Neural cell (in vitro differentiated cells): Measurements from ENCODE around the gene SMARCAD1. TPM values are rescaled to one million over a fixed set of nuclear protein-coding genes. Genes with fewer than 3 reads are reported as not detected.

ENCODE experiments used
- H2AFZ ChIP-seq: fragments of 200-600, 300-800 bp; sonication (generic), shearing (Covaris generic); 2 replicates; pipeline ENCODE4 v1.6.0; 2014; ENCODE audit warnings: low read depth, mild to moderate bottlenecking, antibody characterized with exemption, low read length, moderate library complexity
- H3F3A ChIP-seq: fragments of 200-600 bp; shearing (Covaris generic); 2 replicates; pipeline ENCODE4 v1.6.1; 2016; ENCODE audit warnings: mild to moderate bottlenecking, moderate library complexity, mixed read lengths, antibody characterized with exemption, low read length; ENCODE audit not compliant: insufficient read depth, poor library complexity, severe bottlenecking
- H3K27ac ChIP-seq: fragments of 200-600, 300-800 bp; sonication (generic), shearing (Covaris generic); 2 replicates; pipeline ENCODE4 v1.5.1; 2014; ENCODE audit warnings: mild to moderate bottlenecking, low read length, moderate library complexity
- H3K27me3 ChIP-seq: fragments of 300-800, 200-600 bp; sonication (generic), shearing (Covaris generic); 2 replicates; pipeline ENCODE4 v1.6.0; 2014; ENCODE audit warnings: mild to moderate bottlenecking, low read depth, low read length, moderate library complexity; ENCODE audit not compliant: insufficient read depth
- H3K36me3 ChIP-seq: fragments of 300-800, 200-600 bp; sonication (generic), shearing (Covaris generic); 2 replicates; pipeline ENCODE4 v1.5.1; 2014; ENCODE audit warnings: mild to moderate bottlenecking, antibody characterized with exemption, low read length, moderate library complexity; ENCODE audit not compliant: insufficient read depth
- H3K4me2 ChIP-seq: fragments of 300-800, 200-600 bp; sonication (generic), shearing (Covaris generic); 2 replicates; pipeline ENCODE4 v1.6.0; 2014; ENCODE audit warnings: mild to moderate bottlenecking, low read length
- H3K4me3 ChIP-seq: fragments of 300-800, 200-600 bp; sonication (generic), shearing (Covaris generic); 2 replicates; pipeline ENCODE4 v1.5.1; 2014; ENCODE audit warnings: mild to moderate bottlenecking, low read length, moderate library complexity
- H3K79me2 ChIP-seq: fragments of 200-600 bp; shearing (Covaris generic); replicated peaks from 2 replicates; pipeline ENCODE4 v1.6.0; 2014; ENCODE audit warnings: mild to moderate bottlenecking, low read length, moderate library complexity; ENCODE audit not compliant: insufficient read depth
- H3K9ac ChIP-seq: fragments of 300-800, 200-600 bp; sonication (generic), shearing (Covaris generic); 2 replicates; pipeline ENCODE4 v1.6.1; 2016; ENCODE audit warnings: mild to moderate bottlenecking, low read length, mixed read lengths
- H3K9me2 ChIP-seq: fragments of 200-600 bp; shearing (Covaris generic); 2 replicates; pipeline ENCODE4 v1.6.1; 2016; ENCODE audit warnings: mild to moderate bottlenecking, low read length, mixed read lengths; ENCODE audit not compliant: insufficient read depth
- H3K9me3 ChIP-seq: fragments of 200-600, 300-800 bp; sonication (generic), shearing (Covaris generic); 2 replicates; pipeline ENCODE4 v1.6.1; 2016; ENCODE audit warnings: mild to moderate bottlenecking, mixed run types, low read length, moderate library complexity, mixed read lengths
- H4K20me1 ChIP-seq: fragments of 200-600 bp; shearing (Covaris generic); 2 replicates; pipeline ENCODE4 v1.6.1; 2016; ENCODE audit warnings: mild to moderate bottlenecking, mixed run types; ENCODE audit not compliant: insufficient read depth
- CTCF ChIP-seq: fragments of 450-650 bp; IDR thresholded peaks from 2 replicates; pipeline ENCODE4 v1.5.1; 2014; ENCODE audit warnings: antibody characterized with exemption, mild to moderate bottlenecking, moderate library complexity; ENCODE audit not compliant: poor library complexity, severe bottlenecking
- EP300 ChIP-seq: fragments of 450-650 bp; conservative IDR thresholded peaks from 2 replicates; pipeline ENCODE4 v1.6.1; 2014; ENCODE audit warnings: antibody characterized with exemption, mild to moderate bottlenecking, moderate library complexity; ENCODE audit not compliant: poor library complexity, severe bottlenecking
- EZH2 ChIP-seq: fragments of 200-600, 300-800 bp; shearing (Covaris generic), sonication (generic); IDR thresholded peaks from 2 replicates; pipeline ENCODE4 v1.6.1; 2014; ENCODE audit warnings: antibody characterized with exemption, low read length, borderline replicate concordance, mild to moderate bottlenecking; ENCODE audit not compliant: insufficient read depth, poor library complexity, severe bottlenecking
- MXI1 ChIP-seq: fragments of 450-650 bp; conservative IDR thresholded peaks from 2 replicates; pipeline ENCODE4 v1.6.1; 2014; ENCODE audit warnings: antibody characterized with exemption, mild to moderate bottlenecking; ENCODE audit not compliant: poor library complexity, severe bottlenecking
- POLR2AphosphoS5 ChIP-seq: IDR thresholded peaks from 2 replicates; pipeline ENCODE4 v1.6.1; 2012
- RAD21 ChIP-seq: fragments of 450-650 bp; conservative IDR thresholded peaks from 2 replicates; pipeline ENCODE4 v1.6.1; 2014; ENCODE audit warnings: antibody characterized with exemption, mild to moderate bottlenecking, moderate library complexity
- REST ChIP-seq: IDR thresholded peaks from 2 replicates; pipeline ENCODE4 v1.6.1; 2012; ENCODE audit warnings: borderline replicate concordance
- SMC3 ChIP-seq: fragments of 450-650 bp; conservative IDR thresholded peaks from 2 replicates; pipeline ENCODE4 v1.6.1; 2014; ENCODE audit warnings: antibody characterized with exemption, mild to moderate bottlenecking, moderate library complexity; ENCODE audit not compliant: poor library complexity
- TAF1 ChIP-seq: IDR thresholded peaks from 2 replicates; pipeline ENCODE4 v1.6.1; 2012; ENCODE audit warnings: low read depth
- polyA plus RNA-seq: library from polyadenylated mRNA; depleted of rRNA; stranded (reverse); fragments of >200 nt; gene quantifications from 2 replicates; pipeline ENCODE4 v1.2.3, GENCODE V29; 2014

The SMARCAD1 gene
- polyA plus RNA-seq, 1 donor from 2014 or later: 129 TPM

GRCh38 chr4:94338681-94339351 is 131.2 kb downstream of the SMARCAD1 start:
- no peaks in the 10 kb centered on the region for H3K79me2 ChIP-seq
- no peaks in the 10 kb centered on the region for H3K9me2 ChIP-seq
- H3K4me2 ChIP-seq: no peak overlapping the region
- H2AFZ ChIP-seq: no peak overlapping the region
- no peaks in the 10 kb centered on the region for H3K27me3 ChIP-seq
- no peak overlapping the region for H3K4me3 ChIP-seq
- no peak overlapping the region for H3K27ac ChIP-seq
- H3K36me3 ChIP-seq: no peaks in the 10 kb centered on the region
- no peak overlapping the region for H3K9ac ChIP-seq
- no peaks in the 10 kb centered on the region for H3F3A ChIP-seq
- H3K9me3 ChIP-seq: no peaks in the 10 kb centered on the region
- no peaks in the 10 kb centered on the region for H4K20me1 ChIP-seq
- TF ChIP-seq RAD21: no peak
- no peak for TF ChIP-seq TAF1
- no peak for TF ChIP-seq REST
- no peak for TF ChIP-seq MXI1
- no peak for TF ChIP-seq EP300
- no peak for TF ChIP-seq EZH2
- TF ChIP-seq CTCF: no peak

DNA sequence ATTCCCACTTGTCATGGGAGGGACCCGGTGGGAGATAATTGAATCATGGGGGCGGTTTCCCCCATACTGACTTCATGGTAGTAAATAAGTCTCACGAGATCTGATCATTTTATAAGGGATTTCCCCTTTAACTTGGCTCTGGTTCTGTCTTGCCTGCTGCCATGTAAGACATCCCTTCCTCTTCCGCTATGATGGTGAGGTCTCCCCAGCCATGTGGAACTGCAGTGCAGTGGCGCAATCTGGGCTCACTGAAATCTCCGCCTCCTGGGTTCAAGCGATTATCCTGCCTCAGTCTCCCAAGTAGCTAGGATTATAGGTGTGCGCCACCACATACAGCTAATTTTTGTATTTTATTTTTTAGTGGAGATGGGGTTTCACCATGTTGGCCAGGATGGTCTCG is 132.1 kb downstream of the SMARCAD1 start:
- Histone ChIP-seq H3K9me3 (no peaks in the 10 kb centered on the region), H3K36me3 (no peaks in the 10 kb centered on the region), H3K4me2 (no peak overlapping the region), H3K4me3 (no peak overlapping the region), H4K20me1 (no peaks in the 10 kb centered on the region), H3K9ac (no peak overlapping the region), H3K27me3 (no peaks in the 10 kb centered on the region), H2AFZ (no peak overlapping the region), H3F3A (no peaks in the 10 kb centered on the region), H3K27ac (no peak overlapping the region), H3K79me2 (no peaks in the 10 kb centered on the region), H3K9me2 (no peaks in the 10 kb centered on the region)
- TF ChIP-seq REST: no peak
- TF ChIP-seq POLR2AphosphoS5: no peak
- no peak for TF ChIP-seq EZH2
- TF ChIP-seq CTCF: no peak
- no peak for TF ChIP-seq RAD21
- no peak for TF ChIP-seq TAF1
- TF ChIP-seq EP300: no peak
- no peak for TF ChIP-seq MXI1
- no peak for TF ChIP-seq SMC3
